CD4-positive, alpha-beta T cell treated with Interferon gamma for 1 hour (primary cell): ENCODE measurements around the gene FBH1.
"Not testable (repeated sequence)": the region's sequence is repeated elsewhere in the genome, so short reads cannot be mapped to it uniquely, and the experiment has no call there.

ENCODE experiments used
- DNase-seq: peaks from one replicate; pipeline ENCODE4 v3.0.0-alpha.2; 2020

FBH1 gene

GRCh38 chr10:5943536-5943935, 53.5 kb downstream of the FBH1 start:
- no peak for DNase-seq

- no peak for DNase-seq
These were observed 54.5 kb downstream of the FBH1 start for GRCh38 chr10:5944389-5945189.

- DNase-seq = no peak
These were observed 55.1 kb downstream of the FBH1 start for GRCh38 chr10:5945190-5945509.

- no peak for DNase-seq
These were observed 55.7 kb downstream of the FBH1 start for GRCh38 chr10:5945561-5946418.

GRCh38 chr10:5946419-5946775, 56.4 kb downstream of the FBH1 start:
- DNase-seq = not testable (repeated sequence)

GRCh38 chr10:5946786-5947185, 56.7 kb downstream of the FBH1 start:
- no peak for DNase-seq

GRCh38 chr10:5947471-5948207, 57.6 kb downstream of the FBH1 start:
- DNase-seq = no peak

GRCh38 chr10:5948208-5948585, 58.2 kb downstream of the FBH1 start:
- no peak for DNase-seq

- DNase-seq = no peak
These were observed 59.1 kb downstream of the FBH1 start for GRCh38 chr10:5949009-5949759.

GRCh38 chr10:5951167-5951711, 61.2 kb downstream of the FBH1 start:
- DNase-seq = peak; percentile 19

GRCh38 chr10:5951721-5952407, 61.8 kb downstream of the FBH1 start:
- no peak for DNase-seq

- DNase-seq = no peak
These were observed 62.8 kb downstream of the FBH1 start for GRCh38 chr10:5952731-5953385.

GRCh38 chr10:5953676-5954075, 63.6 kb downstream of the FBH1 start:
- no peak for DNase-seq

- no peak for DNase-seq
These were observed 66.3 kb downstream of the FBH1 start for GRCh38 chr10:5956146-5956936.

GRCh38 chr10:5958077-5958476, 68.0 kb downstream of the FBH1 start:
- DNase-seq = no peak

GRCh38 chr10:5958675-5959074, 68.6 kb downstream of the FBH1 start:
- no peak for DNase-seq

GRCh38 chr10:5959142-5959541, 69.1 kb downstream of the FBH1 start:
- DNase-seq = no peak

- DNase-seq = no peak
These were observed 69.6 kb downstream of the FBH1 start for GRCh38 chr10:5959581-5960069.

- DNase-seq = no peak
These were observed 70.3 kb downstream of the FBH1 start for GRCh38 chr10:5960070-5960972.

GRCh38 chr10:5960973-5961275, 70.9 kb downstream of the FBH1 start:
- DNase-seq = not testable (repeated sequence)
